ENCODE data around the gene TAPBP. TPM values are rescaled to one million over a fixed set of nuclear protein-coding genes. Genes with fewer than 3 reads are reported as not detected.

Gene TAPBP
- total RNA-seq, 1 experiment from 2014 or later: 28.2 TPM

DNA sequence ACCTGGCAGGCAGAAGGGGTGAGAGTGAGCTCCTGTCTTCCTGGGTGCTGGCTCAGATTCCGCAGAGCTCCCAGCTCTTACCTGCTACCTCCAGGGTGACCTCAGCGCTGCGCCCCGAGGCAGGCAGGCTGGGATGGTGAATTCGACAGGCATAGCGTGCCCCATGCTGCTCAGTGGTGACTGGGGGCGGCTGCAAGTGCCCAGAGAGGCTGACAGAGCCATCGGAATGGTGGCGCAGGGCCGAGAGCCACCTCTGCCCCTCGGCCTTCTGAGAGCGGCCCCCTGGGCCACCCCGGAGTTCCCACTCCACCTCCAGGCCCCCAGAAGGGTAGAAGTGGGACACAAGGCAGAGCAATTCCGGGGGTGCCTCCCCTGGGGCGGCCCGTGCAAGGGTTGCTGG is 9.7 kb downstream of the TAPBP start:
- H3T11ph ChIP-seq (ENCODE audit: low read length): no peak overlapping the region
- H4K91ac ChIP-seq (ENCODE audit: insufficient read length, low read depth, low read length): no peak overlapping the region
- no peak overlapping the region for H3K56ac ChIP-seq (ENCODE audit: insufficient read length, low read depth, low read length)
- H2BK12ac ChIP-seq (ENCODE audit: insufficient read length, low read depth, low read length): no peak overlapping the region
- no peak overlapping the region for H2BK5ac ChIP-seq (ENCODE audit: insufficient read length, low read length)
- H3K9me3 ChIP-seq (ENCODE audit: control insufficient read depth, low read depth, low read length): no peaks in the 10 kb centered on the region
- no peak overlapping the region for H2AK5ac ChIP-seq (ENCODE audit: insufficient read length, low read length)
- Mint-ChIP-seq H3K4me1 (peaks cover 6 to 10% of the 10 kb centered on the region in 2 experiments; a peak in 3 of 4 replicates), H3K36me3 (ENCODE audit: insufficient read depth in 1 of 3, low read depth in 3 of 3) (peaks cover 3 to 17% (median 5%) of the 10 kb centered on the region in 3 experiments; a peak in 6 of 7 replicates), H3K27ac (no peak overlapping the region; a peak in 1 of 7 replicates), H3K9me3 (no peaks in the 10 kb centered on the region), H3K4me3 (no peak overlapping the region), H3K27me3 (ENCODE audit: low read depth) (no peaks in the 10 kb centered on the region; the same call in 1 of the 2 replicates)
- H3K27me3 ChIP-seq (ENCODE audit: insufficient read depth, low read length): no peaks in the 10 kb centered on the region
- no peak overlapping the region for H2BK120ac ChIP-seq (ENCODE audit: low read depth, low read length, poor library complexity, severe bottlenecking)
- TF ChIP-seq, protein P1, sequence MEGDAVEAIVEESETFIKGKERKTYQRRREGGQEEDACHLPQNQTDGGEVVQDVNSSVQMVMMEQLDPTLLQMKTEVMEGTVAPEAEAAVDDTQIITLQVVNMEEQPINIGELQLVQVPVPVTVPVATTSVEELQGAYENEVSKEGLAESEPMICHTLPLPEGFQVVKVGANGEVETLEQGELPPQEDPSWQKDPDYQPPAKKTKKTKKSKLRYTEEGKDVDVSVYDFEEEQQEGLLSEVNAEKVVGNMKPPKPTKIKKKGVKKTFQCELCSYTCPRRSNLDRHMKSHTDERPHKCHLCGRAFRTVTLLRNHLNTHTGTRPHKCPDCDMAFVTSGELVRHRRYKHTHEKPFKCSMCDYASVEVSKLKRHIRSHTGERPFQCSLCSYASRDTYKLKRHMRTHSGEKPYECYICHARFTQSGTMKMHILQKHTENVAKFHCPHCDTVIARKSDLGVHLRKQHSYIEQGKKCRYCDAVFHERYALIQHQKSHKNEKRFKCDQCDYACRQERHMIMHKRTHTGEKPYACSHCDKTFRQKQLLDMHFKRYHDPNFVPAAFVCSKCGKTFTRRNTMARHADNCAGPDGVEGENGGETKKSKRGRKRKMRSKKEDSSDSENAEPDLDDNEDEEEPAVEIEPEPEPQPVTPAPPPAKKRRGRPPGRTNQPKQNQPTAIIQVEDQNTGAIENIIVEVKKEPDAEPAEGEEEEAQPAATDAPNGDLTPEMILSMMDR (conservative IDR thresholded peaks at IDR 0.05): no peak
- no peak overlapping the region for H3K4me2 ChIP-seq (ENCODE audit: insufficient read depth, insufficient read length, low read length)
- H3K27ac ChIP-seq (ENCODE audit: insufficient read length, low read depth, low read length): no peak overlapping the region
- peaks cover 4% of the 10 kb centered on the region for H3K23me2 ChIP-seq (ENCODE audit: insufficient read length, low read depth, low read length, poor library complexity, severe bottlenecking)
- H2BK20ac ChIP-seq (ENCODE audit: low read depth, low read length, poor library complexity, severe bottlenecking): no peak overlapping the region
- no peak overlapping the region for H4K5ac ChIP-seq (ENCODE audit: insufficient read length, low read depth, low read length)
- peaks cover 3% of the 10 kb centered on the region; the same call in 1 of the 2 replicates for H3K79me2 ChIP-seq (ENCODE audit: insufficient read depth, low read length)
- WGBS (ENCODE audit: extremely low coverage, insufficient read length, low lambda C conversion rate): no CpG with 5 or more reads among the region's 16 CpGs
- H3K4me1 ChIP-seq (ENCODE audit: insufficient read depth, low read length): no peaks in the 10 kb centered on the region
- no peaks in the 10 kb centered on the region for H3K79me1 ChIP-seq (ENCODE audit: insufficient read depth, low read depth, low read length, poor library complexity, severe bottlenecking)
- no peak overlapping the region for H3K23ac ChIP-seq (ENCODE audit: insufficient read length, low read depth, low read length)
- no peaks in the 10 kb centered on the region for H4K20me1 ChIP-seq (ENCODE audit: control insufficient read depth, insufficient read depth, insufficient read length)
- H4K8ac ChIP-seq (replicated peaks; ENCODE audit: insufficient read length, low read depth, low read length): no peak overlapping the region
- no peak overlapping the region for H3K9ac ChIP-seq (ENCODE audit: extremely low read depth, insufficient read length, low read length)
- no peak overlapping the region for H3K14ac ChIP-seq (ENCODE audit: insufficient read depth, low read length)
- no peak overlapping the region for H3K4ac ChIP-seq (ENCODE audit: low read depth, low read length)
- no peak for DNase-seq
- H2BK15ac ChIP-seq (ENCODE audit: low read depth, low read length): no peak overlapping the region
- H3K18ac ChIP-seq (ENCODE audit: insufficient read length, low read depth, low read length): no peak overlapping the region
- H2AFZ ChIP-seq (ENCODE audit: low read length): no peak overlapping the region

Data from H9 (cell line).